Uterus (tissue), 4 donors: ENCODE measurements around the gene AMBRA1. TPM values are rescaled to one million over a fixed set of nuclear protein-coding genes. Genes with fewer than 3 reads are reported as not detected.

Source experiments
- DNase-seq, 2 donors: peaks; one replicate each; pipeline ENCODE4 v3.0.0-alpha.2; 2019 to 2020
- H3K27ac ChIP-seq, 2 donors: fragments of 200-600 bp; sonication (generic); 1 replicate in 1 of 2; 2 replicates in 1 of 2; pipeline ENCODE4 v1.5.1; 2016 to 2018
- H3K27me3 ChIP-seq, 2 donors: fragments of 200-600 bp; sonication (generic); one replicate each; pipeline ENCODE4 v1.5.1; 2018 to 2019; ENCODE audit warnings: control low read depth in 1 of 2
- H3K36me3 ChIP-seq, 2 donors: fragments of 200-600 bp; sonication (generic); one replicate each; pipeline ENCODE4 v1.5.1; 2019; ENCODE audit warnings: control low read depth in 1 of 2
- H3K4me1 ChIP-seq, 2 donors: fragments of 200-600 bp; sonication (generic); one replicate each; pipeline ENCODE4 v1.5.1; 2018 to 2019; ENCODE audit warnings: control low read depth in 1 of 2
- H3K4me3 ChIP-seq, 2 donors: fragments of 200-600 bp; sonication (generic); 1 replicate in 1 of 2; 2 replicates in 1 of 2; pipeline ENCODE4 v1.5.1; 2018 to 2019; ENCODE audit warnings: mild to moderate bottlenecking in 1 of 2
- H3K9me3 ChIP-seq, 2 donors: fragments of 200-600 bp; sonication (generic); one replicate each; pipeline ENCODE4 v1.5.1; 2019; ENCODE audit warnings: control low read depth in 1 of 2
- CTCF ChIP-seq, 4 experiments: fragments of 200-600 bp in 2 of 4; fragments of 450-650 bp in 2 of 4; sonication (generic) in 2 of 4; IDR thresholded peaks; one replicate each; pipeline ENCODE4 v1.5.1; 2016 to 2019; ENCODE audit warnings: antibody characterized with exemption in 4 of 4, mild to moderate bottlenecking in 2 of 4, moderate library complexity in 1 of 4
- POLR2A ChIP-seq, 2 donors: fragments of 450-650 bp; IDR thresholded peaks; one replicate each; pipeline ENCODE4 v1.6.1; 2016; ENCODE audit warnings: antibody characterized with exemption in 2 of 2, mild to moderate bottlenecking in 1 of 2, moderate library complexity in 1 of 2
- intact Hi-C: fragments of 100-400 bp; cut with DNase I; formaldehyde crosslinking; loops from one replicate; pipeline ENCODE4 v1.15.1; 2023; ENCODE audit warnings: low total_unique reads
- total RNA-seq, 4 donors: library from RNA; depleted of rRNA in 3 of 4; stranded (reverse); fragments of >200 nt in 3 of 4; gene quantifications; one replicate each; pipeline versions ENCODE4 v1.1.0 to v1.2.4, GENCODE V29; 2014 to 2023
- donor health status: DM: yes; HTN: yes; CAD: no.

Gene AMBRA1
- total RNA-seq, 4 donors from 2014 or later = 22.6 to 55.3 (median 41.4) TPM

GRCh38 chr11:46437122-46437689, 156.6 kb downstream of the AMBRA1 start:
- Histone ChIP-seq H3K4me3 (no peak overlapping the region), H3K27me3 (no peaks in the 10 kb centered on the region), H3K27ac (no peak overlapping the region), H3K4me1 (no peaks in the 10 kb centered on the region), H3K36me3 (no peaks in the 10 kb centered on the region), H3K9me3 (no peaks in the 10 kb centered on the region)
- DNase-seq = no peak
- intact Hi-C loops = no loop called here
- TF ChIP-seq POLR2A (IDR thresholded peaks at IDR 0.05) (no peak), CTCF (IDR thresholded peaks at IDR 0.05) (no peak)

- intact Hi-C loops = no loop called here
- H3K4me3 ChIP-seq = no peak overlapping the region
- no peak for TF ChIP-seq CTCF (IDR thresholded peaks at IDR 0.05)
- TF ChIP-seq POLR2A (IDR thresholded peaks at IDR 0.05) = no peak
- no peaks in the 10 kb centered on the region for H3K4me1 ChIP-seq
- H3K27me3 ChIP-seq = no peaks in the 10 kb centered on the region
- no peak overlapping the region for H3K27ac ChIP-seq
- H3K9me3 ChIP-seq = no peaks in the 10 kb centered on the region
- no peaks in the 10 kb centered on the region for H3K36me3 ChIP-seq
- DNase-seq = no peak
These were observed 157.7 kb downstream of the AMBRA1 start for GRCh38 chr11:46436113-46436512.

DNA sequence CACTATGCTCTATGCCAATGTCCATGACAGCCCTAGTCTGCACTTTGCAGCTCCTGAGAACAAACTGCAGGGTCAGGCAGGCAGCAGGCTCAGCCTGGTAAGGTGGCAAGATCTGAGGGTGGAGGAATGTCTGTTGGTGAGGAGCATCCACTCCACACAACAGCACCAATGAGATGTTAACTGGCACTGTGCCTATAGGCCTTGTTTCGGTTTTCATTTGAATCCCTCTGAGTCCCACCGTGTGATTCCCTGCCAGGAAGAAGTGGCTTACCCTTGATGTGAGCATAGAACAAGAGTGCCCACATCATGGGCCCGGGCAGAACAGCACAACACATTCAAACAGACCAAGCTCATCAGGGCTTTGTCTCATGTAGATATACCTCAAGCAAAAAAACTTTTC, 158.1 kb downstream of the AMBRA1 start:
- H3K27me3 ChIP-seq = no peaks in the 10 kb centered on the region
- H3K27ac ChIP-seq = no peak overlapping the region
- intact Hi-C loops = no loop called here
- no peaks in the 10 kb centered on the region for H3K9me3 ChIP-seq
- TF ChIP-seq CTCF (IDR thresholded peaks at IDR 0.05) = no peak
- H3K4me1 ChIP-seq = no peaks in the 10 kb centered on the region
- no peak overlapping the region for H3K4me3 ChIP-seq
- no peak for DNase-seq
- no peaks in the 10 kb centered on the region for H3K36me3 ChIP-seq

DNA sequence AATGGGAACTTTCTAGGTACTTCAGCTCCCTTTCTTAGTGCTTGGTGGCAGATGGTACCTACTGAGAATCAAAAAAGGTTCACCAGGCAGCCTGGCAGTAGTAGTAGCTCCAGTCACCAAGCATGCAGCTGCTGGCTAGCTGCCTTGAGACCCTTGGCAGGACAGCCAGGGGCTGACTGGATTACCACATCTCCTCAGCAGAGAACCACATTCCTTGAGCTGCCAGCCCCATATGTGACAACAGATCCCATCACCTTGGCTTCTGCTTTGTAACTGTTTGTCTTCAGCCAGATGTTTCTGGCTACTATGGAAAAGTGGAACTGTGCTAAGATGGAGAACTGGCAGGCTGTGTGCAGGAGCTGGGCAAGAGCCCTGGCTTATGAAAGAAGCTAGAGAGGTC, 162.6 kb downstream of the AMBRA1 start:
- DNase-seq = no peak
- H3K4me1 ChIP-seq = no peaks in the 10 kb centered on the region
- no peak overlapping the region for H3K27ac ChIP-seq
- no peaks in the 10 kb centered on the region for H3K9me3 ChIP-seq
- no peaks in the 10 kb centered on the region for H3K27me3 ChIP-seq
- no peak for TF ChIP-seq POLR2A (IDR thresholded peaks at IDR 0.05)
- TF ChIP-seq CTCF (IDR thresholded peaks at IDR 0.05) = no peak
- intact Hi-C loops = no loop called here
- no peaks in the 10 kb centered on the region for H3K36me3 ChIP-seq
- no peak overlapping the region for H3K4me3 ChIP-seq

DNA sequence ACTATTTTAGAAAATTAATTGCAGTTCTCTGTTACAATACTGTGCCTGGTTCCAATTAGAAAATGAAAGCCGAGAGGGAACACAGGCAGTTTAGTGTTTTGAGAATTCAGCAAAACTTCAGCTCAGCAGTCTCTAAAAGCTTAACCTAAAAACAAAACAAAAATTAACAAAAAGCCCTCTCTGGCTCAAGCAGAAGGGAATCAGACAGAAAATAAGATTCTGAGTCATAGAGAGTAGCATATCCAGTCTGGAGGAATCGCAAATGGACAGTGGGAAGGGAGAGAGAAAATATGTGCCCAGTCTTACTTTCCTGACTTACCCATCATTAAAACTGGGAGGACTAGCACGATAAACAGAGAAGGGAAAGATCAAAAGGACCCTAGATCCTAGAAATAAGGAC, 164.1 kb downstream of the AMBRA1 start:
- Histone ChIP-seq H3K27ac (no peak overlapping the region), H3K4me3 (no peak overlapping the region), H3K36me3 (no peaks in the 10 kb centered on the region), H3K27me3 (no peaks in the 10 kb centered on the region), H3K9me3 (no peaks in the 10 kb centered on the region), H3K4me1 (no peaks in the 10 kb centered on the region)
- no peak for TF ChIP-seq CTCF (IDR thresholded peaks at IDR 0.05)
- no peak for TF ChIP-seq POLR2A (IDR thresholded peaks at IDR 0.05)
- no peak for DNase-seq
- intact Hi-C loops = no loop called here
